Common myeloid progenitor, CD34-positive (primary cell): ENCODE results near the gene MPV17.

Experiments
- CTCF ChIA-PET: fragments of 350-600 bp; sonication (Branson Sonifier 250); formaldehyde crosslinking; loops from one replicate; lab custom pipeline; 2021; ENCODE audit warnings: antibody characterized with exemption; lab: Charles Lee
- POLR2A ChIA-PET: fragments of 350-600 bp; sonication (Branson Sonifier 250); formaldehyde crosslinking; loops from one replicate; lab custom pipeline; 2021; ENCODE audit warnings: antibody characterized with exemption; lab: Charles Lee
- DNase-seq, 3 donors: peaks; one replicate each; pipeline versions ENCODE4 v3.0.0 to v3.0.0-alpha.2; 2013
- H3K27ac ChIP-seq, 2 experiments: 1 replicate in 1 of 2; 2 replicates in 1 of 2; pipeline ENCODE4 v1.7.0; 2013; ENCODE audit warnings: inconsistent platforms in 2 of 2, low read length in 2 of 2, mild to moderate bottlenecking in 2 of 2, low read depth in 1 of 2, moderate library complexity in 1 of 2; ENCODE audit not compliant: severe bottlenecking in 2 of 2, insufficient read depth in 1 of 2, poor library complexity in 1 of 2
- H3K27me3 ChIP-seq, 5 experiments: replicated peaks in 2 of 5; 1 replicate in 3 of 5; 2 replicates in 2 of 5; pipeline versions ENCODE4 v1.6.1 to v1.7.0; 2013; ENCODE audit warnings: low read length in 4 of 5, mild to moderate bottlenecking in 2 of 5, moderate library complexity in 2 of 5, inconsistent platforms in 1 of 5; ENCODE audit not compliant: insufficient read depth in 5 of 5, control insufficient read depth in 4 of 5
- H3K36me3 ChIP-seq, 4 experiments: 1 replicate in 2 of 4; 2 replicates in 2 of 4; pipeline versions ENCODE4 v1.6.1 to v1.7.0; 2013; ENCODE audit warnings: low read length in 3 of 4, control low read depth in 1 of 4, mild to moderate bottlenecking in 1 of 4; ENCODE audit not compliant: control insufficient read depth in 4 of 4, insufficient read depth in 4 of 4
- H3K4me1 ChIP-seq, 4 experiments: 1 replicate in 3 of 4; 2 replicates in 1 of 4; pipeline versions ENCODE4 v1.6.1 to v1.7.1; 2013; ENCODE audit warnings: low read length in 3 of 4, mild to moderate bottlenecking in 3 of 4, control low read depth in 1 of 4, inconsistent platforms in 1 of 4, moderate library complexity in 1 of 4; ENCODE audit not compliant: control insufficient read depth in 4 of 4, insufficient read depth in 4 of 4; ENCODE audit errors: control extremely low read depth in 1 of 4
- H3K4me3 ChIP-seq, 7 experiments: 1 replicate in 4 of 7; 2 replicates in 3 of 7; pipeline versions ENCODE4 v1.5.1 to v1.7.0; 2013; ENCODE audit warnings: mild to moderate bottlenecking in 7 of 7, low read length in 6 of 7, moderate library complexity in 6 of 7, inconsistent platforms in 2 of 7, low read depth in 2 of 7, control low read depth in 1 of 7; ENCODE audit not compliant: insufficient read depth in 4 of 7, control insufficient read depth in 1 of 7; ENCODE audit errors: extremely low read depth in 1 of 7
- H3K9me3 ChIP-seq, 5 experiments: 1 replicate in 4 of 5; 2 replicates in 1 of 5; pipeline versions ENCODE4 v1.6.1 to v1.7.1; 2013; ENCODE audit warnings: low read length in 4 of 5, mild to moderate bottlenecking in 2 of 5, inconsistent platforms in 1 of 5, low read depth in 1 of 5, moderate library complexity in 1 of 5; ENCODE audit not compliant: control insufficient read depth in 4 of 5, insufficient read depth in 2 of 5; ENCODE audit errors: control extremely low read depth in 1 of 5
- WGBS: methylation state at CpG from one replicate; pipeline ENCODE4 v1.1.5; 2013; ENCODE audit not compliant: insufficient coverage; 5-methylcytosine and 5-hydroxymethylcytosine counted together

The MPV17 gene

DNA sequence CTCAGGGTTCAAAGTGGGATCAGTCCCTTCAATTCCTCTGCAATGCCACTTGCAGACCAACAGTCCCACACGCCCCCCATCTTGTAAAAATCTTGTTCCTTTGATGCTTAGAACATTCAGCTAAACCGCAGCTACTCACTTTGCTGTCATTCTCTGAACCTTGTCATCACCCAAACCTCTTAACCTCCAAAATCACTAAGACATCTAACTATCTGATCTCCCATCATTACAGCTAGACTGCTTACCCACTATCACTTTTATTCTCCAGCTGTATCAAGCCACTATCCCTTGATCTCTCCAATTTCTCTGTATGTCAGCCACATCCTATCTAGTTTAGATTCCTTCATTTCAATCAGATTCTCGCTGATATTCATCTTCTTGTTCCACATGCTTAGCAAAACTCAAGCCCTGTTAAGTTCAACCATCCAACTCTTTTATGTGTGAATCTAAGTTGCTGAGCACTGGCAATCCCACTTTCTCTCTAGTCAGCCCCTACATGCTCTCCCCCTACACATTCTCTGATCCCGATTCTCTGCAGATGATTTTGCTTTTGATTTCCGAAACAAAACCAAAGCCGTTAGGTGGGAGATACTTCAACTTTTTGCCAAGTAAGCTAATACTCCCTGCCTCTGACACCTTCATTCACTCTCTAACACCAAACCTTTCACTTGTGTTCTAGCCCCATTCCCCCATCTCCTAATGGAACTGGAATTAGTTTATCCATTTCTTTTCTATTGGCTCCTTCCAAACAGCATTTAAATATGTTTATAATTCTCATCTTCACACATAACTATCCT lies 29.1 kb upstream of the MPV17 start:
- 97% methylated on average over 6 of the region's 6 CpGs for WGBS
- peaks cover 8 to 22% (median 14%) of the 10 kb centered on the region in 4 experiments for H3K4me1 ChIP-seq
- no peak overlapping the region for H3K27ac ChIP-seq
- H3K27me3 ChIP-seq, result no peaks in the 10 kb centered on the region
- ChIA-PET POLR2A (no interaction called here), CTCF (interaction anchor here (1.0 to 2.7 kb wide), 6 partner anchors 8 to 80 kb away, joined by 3 to 17 read pairs (median 4); no protein-coding TSS in a partner anchor)
- no peaks in the 10 kb centered on the region for H3K9me3 ChIP-seq
- H3K36me3 ChIP-seq, result peaks cover 3 to 7% (median 5%) of the 10 kb centered on the region in 4 experiments
- no peak overlapping the region for H3K4me3 ChIP-seq
- DNase-seq, result no peak

DNA sequence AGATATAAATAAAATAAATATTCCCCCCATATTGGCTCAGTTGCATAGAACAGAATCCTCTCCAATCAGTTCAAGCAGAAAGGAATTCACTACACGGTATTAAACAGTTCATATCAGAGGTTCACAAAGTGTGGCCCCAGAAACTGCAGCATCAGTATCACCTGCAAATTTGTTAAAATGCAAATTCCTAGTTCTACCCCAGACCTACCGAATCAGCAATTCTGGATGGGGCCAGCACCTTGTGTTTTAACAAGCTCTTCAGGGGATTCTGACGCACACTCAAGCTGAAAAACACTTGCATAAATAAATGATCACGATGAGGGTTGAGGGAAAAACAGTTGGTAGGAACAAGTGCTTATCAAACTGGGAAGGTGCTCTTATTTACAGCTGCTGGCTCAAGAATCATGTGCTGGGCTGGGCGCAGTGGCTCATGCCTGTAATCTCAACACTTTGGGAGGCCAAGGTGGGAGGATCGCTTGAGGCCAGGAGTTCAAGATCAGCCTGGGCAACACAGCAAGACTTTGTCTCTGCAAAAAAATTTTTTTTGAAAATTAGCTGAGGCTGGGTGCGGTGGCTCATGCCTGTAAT lies 27.3 kb upstream of the MPV17 start:
- peaks cover 3 to 14% (median 6%) of the 10 kb centered on the region in 4 experiments for H3K4me1 ChIP-seq
- H3K36me3 ChIP-seq, result peaks cover 3 to 9% (median 5%) of the 10 kb centered on the region in 4 experiments
- CTCF ChIA-PET, result interaction anchor here (1.4 kb wide), 1 partner anchor 12 kb away, joined by 7 read pairs; no protein-coding TSS in a partner anchor
- H3K4me3 ChIP-seq, result no peak overlapping the region
- H3K27me3 ChIP-seq, result no peaks in the 10 kb centered on the region
- H3K9me3 ChIP-seq, result no peaks in the 10 kb centered on the region
- WGBS, result 98% methylated on average over 6 of the region's 7 CpGs
- H3K27ac ChIP-seq, result no peak overlapping the region
- no peak for DNase-seq
- POLR2A ChIA-PET, result interaction anchor here (1.3 kb wide), 1 partner anchor 27 kb away, joined by 5 read pairs; the partner anchor contains the start of gene MPV17

DNA sequence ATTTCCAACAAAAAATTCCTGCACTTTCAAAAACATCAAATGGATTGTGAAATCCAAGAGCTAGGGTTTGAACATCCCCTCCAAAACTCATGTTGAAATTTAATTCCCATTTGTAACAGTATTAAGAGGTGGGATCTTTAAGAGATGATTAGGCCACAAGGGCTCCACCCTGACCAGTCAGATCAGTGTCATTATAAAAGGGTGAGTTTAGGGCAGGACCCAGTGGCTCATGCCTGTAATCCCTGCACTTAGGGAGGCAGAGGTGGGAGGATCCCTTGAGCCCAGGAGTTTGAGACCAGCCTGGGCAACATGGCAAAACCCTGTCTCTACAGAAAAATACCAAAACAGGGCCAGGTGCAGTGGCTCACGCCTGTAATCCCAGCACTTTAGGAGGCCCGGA lies 24.7 kb upstream of the MPV17 start:
- DNase-seq, result no peak
- H3K27me3 ChIP-seq, result no peaks in the 10 kb centered on the region
- no peak overlapping the region for H3K27ac ChIP-seq
- H3K4me3 ChIP-seq, result no peak overlapping the region
- no CpG with 5 or more reads among the region's 2 CpGs for WGBS
- H3K4me1 ChIP-seq, result no peaks in the 10 kb centered on the region
- H3K9me3 ChIP-seq, result no peaks in the 10 kb centered on the region
- ChIA-PET CTCF (interaction anchor here (1.0 kb wide), 1 partner anchor 11 kb away, joined by 3 read pairs; no protein-coding TSS in a partner anchor), POLR2A (no interaction called here)
- H3K36me3 ChIP-seq, result peaks cover 6 to 21% (median 12%) of the 10 kb centered on the region in 4 experiments

DNA sequence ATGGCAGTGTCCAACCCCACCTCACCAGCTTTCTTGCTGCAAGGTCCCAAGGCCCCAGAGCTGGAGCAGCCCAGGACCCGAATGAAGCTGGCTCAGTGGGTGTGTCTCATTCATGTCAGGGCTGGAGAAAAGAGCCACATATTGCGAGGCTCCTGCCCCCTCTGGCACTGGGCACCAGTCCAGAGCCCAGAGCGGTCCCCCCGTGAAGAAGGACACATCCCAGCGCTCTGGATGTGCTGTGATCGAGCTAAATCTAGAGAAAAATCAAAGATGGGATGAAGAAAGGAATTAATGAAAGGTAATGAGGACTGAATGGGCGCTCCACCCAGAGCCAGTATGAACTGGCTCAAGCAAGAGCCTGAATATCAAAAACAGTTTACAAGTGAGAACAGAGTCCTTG lies 13.3 kb upstream of the MPV17 start:
- Histone ChIP-seq H3K9me3 (no peaks in the 10 kb centered on the region), H3K27me3 (no peaks in the 10 kb centered on the region), H3K4me1 (no peaks in the 10 kb centered on the region), H3K36me3 (peaks cover 32 to 80% (median 59%) of the 10 kb centered on the region in 4 experiments), H3K4me3 (no peak overlapping the region), H3K27ac (no peak overlapping the region)
- 100% methylated on average over 7 of the region's 7 CpGs for WGBS
- POLR2A ChIA-PET, result no interaction called here
- CTCF ChIA-PET, result interaction anchor here (1.0 to 1.4 kb wide), 3 partner anchors 8 to 33 kb away, joined by 4 to 5 read pairs (median 4); no protein-coding TSS in a partner anchor
- no peak for DNase-seq

DNA sequence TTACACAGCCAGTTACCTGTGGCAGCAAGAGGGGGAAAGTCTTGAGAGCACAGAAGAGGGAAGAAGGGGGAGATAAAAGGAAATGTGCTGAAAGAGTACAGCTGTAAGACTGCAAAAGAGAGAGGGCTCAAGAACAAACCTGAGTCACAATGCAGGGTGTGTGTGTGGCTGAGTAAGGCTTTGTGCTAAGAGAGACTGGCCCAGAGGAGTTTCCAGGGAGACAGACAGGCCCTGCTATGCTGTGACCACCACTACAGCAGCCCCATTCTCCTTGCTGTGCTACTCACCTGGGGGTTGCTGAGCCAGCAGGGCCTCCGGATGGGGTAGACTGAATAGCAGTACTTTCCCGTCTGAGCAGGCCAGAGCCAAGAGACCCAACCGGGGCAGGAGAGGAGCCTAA lies 12.4 kb upstream of the MPV17 start:
- Histone ChIP-seq H3K27me3 (no peaks in the 10 kb centered on the region), H3K9me3 (no peaks in the 10 kb centered on the region), H3K4me3 (no peak overlapping the region), H3K27ac (peak overlapping the region in 1 of 2 experiments; percentile 17), H3K4me1 (no peaks in the 10 kb centered on the region), H3K36me3 (peaks cover 33 to 81% (median 61%) of the 10 kb centered on the region in 4 experiments)
- CTCF ChIA-PET, result interaction anchor here (1.4 kb wide), 1 partner anchor 9 kb away, joined by 5 read pairs; no protein-coding TSS in a partner anchor
- WGBS, result 100% methylated on average over 2 of the region's 3 CpGs
- POLR2A ChIA-PET, result no interaction called here
- DNase-seq, result no peak

DNA sequence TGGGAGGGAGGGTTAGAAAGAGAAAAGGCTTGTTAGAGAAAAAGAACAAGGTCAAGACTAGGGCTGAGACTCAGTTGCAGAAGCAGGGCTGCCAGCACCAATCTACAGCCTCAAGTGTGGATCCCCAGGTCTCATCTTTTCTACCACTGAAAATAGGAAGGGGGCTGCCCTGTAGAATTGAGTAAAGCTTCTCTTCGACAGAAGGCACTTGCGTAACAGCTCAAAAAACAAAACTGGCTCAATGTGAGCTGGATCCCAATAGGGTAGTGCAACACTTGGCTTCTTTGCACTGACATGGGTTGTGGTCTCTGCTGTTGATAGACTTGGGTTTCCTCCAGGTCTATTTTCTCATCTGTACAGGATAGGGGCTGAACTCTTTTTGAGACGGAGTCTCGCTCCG lies 1.8 kb upstream of the MPV17 start:
- Histone ChIP-seq H3K36me3 (peaks cover 16 to 49% (median 30%) of the 10 kb centered on the region in 4 experiments), H3K27ac (no peak overlapping the region), H3K27me3 (no peaks in the 10 kb centered on the region), H3K4me3 (no peak overlapping the region), H3K9me3 (no peaks in the 10 kb centered on the region), H3K4me1 (peaks cover 9 to 22% (median 15%) of the 10 kb centered on the region in 4 experiments)
- CTCF ChIA-PET, result interaction anchor here (0.9 to 5.4 kb wide), 5 partner anchors 19 to 76 kb away, joined by 3 to 28 read pairs (median 5); no protein-coding TSS in a partner anchor
- WGBS, result 96% methylated on average over 5 of the region's 5 CpGs
- POLR2A ChIA-PET, result no interaction called here
- no peak for DNase-seq
